SK-N-DZ (cell line): ENCODE results near the gene PPP2R2B.

Experiments used
- DNase-seq: peaks from one replicate; pipeline ENCODE4 v3.0.0-alpha.2; 2015; ENCODE audit warnings: low spot score

PPP2R2B gene

GRCh38 chr5:146828385-146828784, 50.2 kb downstream of the PPP2R2B start:
- DNase-seq = peak; percentile 78

GRCh38 chr5:146827901-146828300, 50.7 kb downstream of the PPP2R2B start:
- DNase-seq = no peak

GRCh38 chr5:146825033-146825432, 53.5 kb downstream of the PPP2R2B start:
- DNase-seq = peak; percentile 61

DNA sequence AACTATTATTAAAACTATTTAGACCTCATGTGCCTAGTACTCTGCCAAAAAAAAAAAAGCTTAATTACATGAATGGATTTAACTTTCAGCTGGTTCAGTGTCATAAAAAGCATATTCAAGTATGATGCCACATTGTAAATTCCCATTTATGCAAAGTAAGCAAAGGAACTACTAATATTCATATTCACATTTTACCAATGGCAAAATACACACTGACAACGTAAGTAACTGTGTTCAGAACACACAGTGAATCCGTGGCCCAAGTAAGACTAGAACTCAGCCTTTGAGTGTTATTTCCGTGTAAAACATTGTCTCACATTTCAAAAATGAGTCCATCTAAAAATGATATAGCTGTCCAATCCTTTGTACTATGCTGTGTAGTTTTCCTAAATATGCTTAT, 56.8 kb downstream of the PPP2R2B start:
- DNase-seq = no peak

DNA sequence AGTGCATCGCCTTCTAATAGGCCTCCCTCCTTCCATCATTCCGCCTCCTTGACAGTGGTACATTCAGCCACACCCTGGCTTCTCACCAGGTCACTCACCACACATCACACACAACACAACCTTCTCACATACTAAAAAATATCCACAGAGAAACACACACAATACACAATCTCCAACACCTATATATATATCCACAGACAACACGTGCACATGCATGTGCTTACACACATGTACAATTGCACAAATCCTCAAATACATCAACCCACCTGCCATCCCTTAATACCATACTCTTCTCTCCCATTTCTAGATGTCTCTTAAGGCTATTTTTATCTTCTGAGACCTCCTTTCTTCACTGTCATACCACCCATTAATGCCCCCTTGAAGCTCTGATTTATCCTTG, 57.6 kb downstream of the PPP2R2B start:
- DNase-seq = no peak

DNA sequence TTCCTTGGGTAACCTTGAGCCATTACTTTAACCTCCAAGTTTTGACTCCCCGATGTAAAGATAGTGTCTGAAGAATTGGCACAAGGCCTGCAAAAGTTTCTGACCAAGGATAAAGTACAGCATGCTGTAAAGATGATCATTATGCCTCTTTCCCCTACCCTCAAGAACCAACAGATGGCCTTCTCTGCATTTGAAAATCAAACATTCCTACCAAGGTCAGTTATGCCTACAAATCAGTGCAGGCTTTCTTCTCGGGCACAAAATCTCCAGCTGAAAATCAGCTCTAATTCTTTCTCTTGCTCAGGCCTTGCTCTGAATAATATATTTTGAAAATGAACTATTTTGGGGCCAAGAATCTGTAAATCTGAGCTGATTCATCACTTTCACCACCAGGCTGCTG, 59.7 kb downstream of the PPP2R2B start:
- DNase-seq = no peak

- DNase-seq = no peak
Observed at GRCh38 chr5:146817973-146818372, 60.6 kb downstream of the PPP2R2B start.

GRCh38 chr5:146816775-146817387, 61.7 kb downstream of the PPP2R2B start:
- DNase-seq = no peak

DNA sequence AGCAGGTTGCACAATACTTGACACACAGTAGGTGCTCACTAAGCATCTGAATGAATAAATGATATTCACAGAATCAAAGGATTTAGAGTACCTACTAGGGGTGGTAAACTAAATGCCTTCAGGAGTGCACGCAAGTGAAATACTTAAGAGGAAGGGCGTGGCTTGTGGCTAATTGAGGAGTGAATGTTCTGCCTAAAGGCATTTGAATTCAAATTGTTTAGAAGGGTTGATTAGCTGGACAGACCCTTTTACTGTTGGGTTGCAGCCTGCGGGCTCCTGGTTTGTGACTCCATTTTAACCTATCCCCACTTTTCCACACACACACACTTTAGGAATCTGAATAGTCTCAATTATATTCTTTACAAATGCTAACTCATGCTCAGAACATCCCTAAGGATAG, 63.1 kb downstream of the PPP2R2B start:
- no peak for DNase-seq

DNA sequence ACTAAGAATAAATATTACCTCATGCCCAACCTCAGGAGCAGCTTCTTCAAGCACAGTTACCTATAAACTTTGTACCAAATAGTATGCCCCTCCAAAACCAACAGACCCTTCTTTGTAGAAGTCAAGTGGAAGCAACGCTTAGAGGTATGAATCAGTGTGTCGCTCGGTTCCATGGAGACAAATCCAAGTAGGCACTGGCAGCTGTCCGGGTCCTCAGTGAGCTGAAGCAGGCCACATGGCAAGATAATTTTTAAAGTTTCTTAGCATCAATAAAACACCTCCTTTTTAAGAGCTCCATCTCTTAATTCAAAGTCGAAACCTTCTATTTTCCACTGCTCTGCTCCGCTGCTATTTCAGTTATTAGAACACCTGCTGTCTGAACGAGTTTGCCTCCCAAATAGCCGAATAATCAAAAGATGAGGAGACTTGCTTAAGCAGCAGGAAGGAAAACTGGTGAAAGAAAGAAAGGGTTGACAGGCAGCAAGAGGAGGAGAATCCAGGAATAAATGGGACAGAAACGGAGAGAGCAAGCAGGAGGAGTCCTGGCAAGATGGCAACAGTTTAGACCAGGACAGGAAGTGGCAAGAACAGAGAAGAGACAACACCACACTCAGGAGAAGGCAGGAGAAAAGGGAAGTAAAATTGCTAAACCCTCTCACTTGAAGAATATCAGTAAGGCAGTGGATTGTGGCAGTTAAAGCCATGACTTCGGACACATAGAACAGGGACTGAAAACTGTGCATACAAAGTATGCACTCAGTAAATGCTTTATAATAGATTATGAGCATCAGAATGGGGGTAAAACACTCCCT, 65.0 kb downstream of the PPP2R2B start:
- no peak for DNase-seq

- no peak for DNase-seq
Observed at GRCh38 chr5:146805081-146805480, 73.5 kb downstream of the PPP2R2B start.

DNA sequence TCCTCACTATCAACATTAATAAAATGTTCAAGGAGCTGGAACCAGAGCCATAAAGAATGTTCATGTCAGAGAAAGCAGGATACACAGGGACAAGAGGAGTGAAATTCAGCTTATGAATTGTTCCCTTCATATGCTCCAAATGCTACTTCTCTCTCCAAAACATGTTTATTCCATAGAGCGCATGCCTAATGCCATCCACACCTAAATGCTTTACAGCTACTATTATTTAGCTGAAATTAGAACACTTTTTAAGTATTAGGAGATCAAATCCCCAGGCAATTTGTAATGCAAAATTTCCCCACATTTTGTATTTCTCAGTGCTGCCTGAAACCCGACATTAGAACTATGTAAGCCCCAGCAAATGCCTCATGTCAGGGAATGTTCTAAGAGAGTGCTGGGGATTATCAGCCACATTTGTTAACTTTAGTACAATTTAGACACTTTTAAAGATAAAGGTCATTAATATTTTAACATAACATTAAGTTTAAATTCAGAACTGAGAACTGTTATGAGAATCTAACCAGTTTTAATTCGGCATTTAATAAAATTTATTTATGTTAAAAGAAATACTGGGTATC, 75.5 kb downstream of the PPP2R2B start:
- DNase-seq = no peak

DNA sequence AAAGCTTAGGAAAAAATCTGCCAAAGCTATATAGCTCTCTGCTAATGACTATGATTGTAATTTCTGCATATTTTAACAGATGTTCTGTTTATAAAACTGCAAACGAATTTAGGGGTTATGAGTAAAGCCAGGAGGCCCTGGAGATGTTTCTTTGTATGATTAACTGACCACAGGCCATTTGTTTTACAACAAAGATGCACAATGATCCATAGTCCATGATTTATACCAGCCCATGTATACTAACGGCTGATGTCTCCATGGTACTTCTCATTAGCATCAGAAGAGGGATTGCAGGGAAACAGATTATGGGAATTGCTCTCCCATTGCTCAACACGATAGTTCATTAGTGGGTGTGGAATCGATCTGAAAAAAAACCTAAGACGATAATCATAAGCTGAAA, 78.9 kb downstream of the PPP2R2B start:
- no peak for DNase-seq

DNA sequence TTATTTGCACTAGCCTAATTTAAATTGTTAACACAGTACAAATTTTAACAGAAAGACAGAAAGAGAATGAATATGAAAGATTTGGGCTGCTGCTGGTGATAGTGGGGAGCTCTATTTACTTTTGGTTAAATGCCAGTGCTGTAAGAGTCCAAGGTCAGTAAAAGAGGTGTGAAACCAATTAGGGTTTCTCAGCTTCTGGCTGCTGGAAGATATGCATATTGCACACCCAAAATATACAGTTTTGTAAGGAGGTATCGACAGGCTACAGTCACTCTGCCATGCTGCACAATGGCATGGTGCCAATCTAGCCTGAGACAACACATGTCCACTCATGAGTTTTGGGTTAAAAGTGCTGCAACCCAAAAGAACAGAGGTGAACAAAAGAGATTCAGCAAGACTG, 79.3 kb downstream of the PPP2R2B start:
- DNase-seq = no peak

DNA sequence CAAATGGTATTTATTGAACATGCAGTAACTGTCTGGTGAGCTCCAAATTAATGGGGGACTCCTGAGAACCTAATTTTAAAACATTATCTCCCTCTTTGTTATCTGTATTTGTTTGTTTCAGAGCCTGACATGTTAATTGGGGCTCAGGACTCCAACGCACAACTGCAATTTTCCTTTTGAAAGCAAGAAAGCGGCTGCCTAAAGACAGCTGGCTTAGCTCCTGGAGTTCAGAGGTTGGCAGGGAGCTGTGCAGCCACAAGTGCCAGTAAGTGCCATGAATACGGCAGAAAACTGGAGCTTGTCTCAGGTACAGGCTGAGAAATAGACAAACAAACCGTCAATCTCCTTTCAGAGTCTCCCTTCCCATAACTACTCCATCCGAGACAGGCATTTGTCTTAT, 80.9 kb downstream of the PPP2R2B start:
- no peak for DNase-seq

DNA sequence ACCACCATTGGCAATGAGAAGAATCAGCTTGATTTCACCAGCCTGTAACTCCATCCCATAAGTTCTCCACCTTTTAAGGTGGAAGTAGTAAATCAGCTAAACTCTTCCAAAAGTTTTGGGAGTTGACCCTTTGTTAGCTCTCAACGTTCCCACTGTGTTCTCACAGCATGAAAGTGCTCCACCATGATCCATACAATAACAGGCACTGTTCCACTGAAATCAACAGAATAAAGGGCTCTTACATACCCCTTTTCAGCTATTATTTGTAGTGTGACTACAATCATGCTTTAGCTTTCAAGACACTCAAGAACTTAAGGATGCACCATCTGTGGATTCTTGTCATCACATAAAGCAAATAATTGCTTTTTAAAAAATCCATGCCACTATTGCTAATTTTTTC, 81.6 kb downstream of the PPP2R2B start:
- DNase-seq = no peak

- DNase-seq = no peak
Observed at GRCh38 chr5:146796144-146796543, 82.4 kb downstream of the PPP2R2B start.

GRCh38 chr5:146794326-146795029, 84.1 kb downstream of the PPP2R2B start:
- DNase-seq = no peak

DNA sequence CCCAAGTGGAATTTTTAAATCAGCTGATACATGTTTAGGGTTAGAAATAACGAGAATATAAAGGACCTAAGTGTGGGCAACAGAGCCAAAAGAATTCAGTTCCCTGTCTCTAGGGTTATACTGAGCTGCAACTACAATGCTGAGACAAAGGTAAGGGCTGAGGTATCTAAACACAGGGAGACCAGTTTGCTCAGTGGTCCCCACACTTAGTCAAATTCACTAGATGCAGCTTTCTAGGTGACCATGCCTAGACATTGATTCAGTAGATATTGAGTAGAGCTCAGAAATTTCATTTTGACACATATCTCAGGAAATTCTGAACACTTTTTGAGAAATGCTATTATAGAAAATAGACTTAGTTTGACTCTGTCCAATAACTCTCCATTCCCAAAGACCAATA, 84.8 kb downstream of the PPP2R2B start:
- no peak for DNase-seq

GRCh38 chr5:146791471-146791870, 87.1 kb downstream of the PPP2R2B start:
- no peak for DNase-seq

- no peak for DNase-seq
Observed at GRCh38 chr5:146789712-146790653, 88.6 kb downstream of the PPP2R2B start.
